Smooth muscle cell (in vitro differentiated cells): Measurements from ENCODE around the gene NPLOC4. TPM values are rescaled to one million over a fixed set of nuclear protein-coding genes. Genes with fewer than 3 reads are reported as not detected.

Experiments used
- DNase-seq: peaks from one replicate; lab custom pipeline; 2025; ENCODE audit not compliant: unreplicated experiment; lab: John Stamatoyannopoulos, UW
- H2AFZ ChIP-seq: fragments of 200-600 bp; sonication (generic); 2 replicates; pipeline ENCODE4 v1.6.0; 2016; ENCODE audit warnings: antibody characterized with exemption, low read depth, mild to moderate bottlenecking
- H3F3A ChIP-seq: fragments of 200-600 bp; sonication (generic); 2 replicates; pipeline ENCODE4 v1.6.0; 2017; ENCODE audit warnings: antibody characterized with exemption, low read depth
- H3K27ac ChIP-seq: fragments of 200-600 bp; sonication (generic); 2 replicates; pipeline ENCODE4 v1.5.1; 2016; ENCODE audit warnings: low read depth, mild to moderate bottlenecking
- H3K27me3 ChIP-seq: fragments of 200-600 bp; sonication (generic); 2 replicates; pipeline ENCODE4 v1.6.1; 2016; ENCODE audit warnings: low read depth, mild to moderate bottlenecking
- H3K36me3 ChIP-seq: fragments of 200-600 bp; sonication (generic); 2 replicates; pipeline ENCODE4 v1.5.1; 2016; ENCODE audit warnings: low read depth
- H3K4me1 ChIP-seq: fragments of 200-600 bp; sonication (generic); 2 replicates; pipeline ENCODE4 v1.5.1; 2016; ENCODE audit warnings: low read depth
- H3K4me2 ChIP-seq: fragments of 200-600 bp; sonication (generic); 2 replicates; pipeline ENCODE4 v1.6.0; 2016; ENCODE audit warnings: mild to moderate bottlenecking
- H3K4me3 ChIP-seq: fragments of 200-600 bp; sonication (generic); 2 replicates; pipeline ENCODE4 v1.5.1; 2016; ENCODE audit warnings: mild to moderate bottlenecking
- H3K79me2 ChIP-seq: fragments of 200-600 bp; sonication (generic); 2 replicates; pipeline ENCODE4 v1.6.0; 2016; ENCODE audit warnings: low read depth, mild to moderate bottlenecking
- H3K9ac ChIP-seq: fragments of 200-600 bp; sonication (generic); 2 replicates; pipeline ENCODE4 v1.6.0; 2016; ENCODE audit warnings: low read depth
- H3K9me3 ChIP-seq: fragments of 200-600 bp; sonication (generic); replicated peaks from 2 replicates; pipeline ENCODE4 v1.5.1; 2016; ENCODE audit warnings: low read depth
- H4K20me1 ChIP-seq: fragments of 200-600 bp; sonication (generic); 2 replicates; pipeline ENCODE4 v1.6.0; 2016; ENCODE audit warnings: low read depth
- WGBS: methylation state at CpG from one replicate; pipeline ENCODE4 v1.1.7; 2016; ENCODE audit warnings: low lambda C conversion rate; 5-methylcytosine and 5-hydroxymethylcytosine counted together
- polyA plus RNA-seq: library from polyadenylated mRNA; unstranded; fragments of >200 nt; fragmentation: Nextera tagmentation; extraction: Ambion mirVana; gene quantifications from 2 replicates; pipeline ENCODE4 v1.2.1, GENCODE V29; 2016
- total RNA-seq: library from RNA; depleted of rRNA; stranded (reverse); fragments of >200 nt; gene quantifications from 2 replicates; pipeline ENCODE4 v1.2.3, GENCODE V29; 2014
- TF ChIP-seq, protein P1 (sequence below): fragments of 200-600 bp; sonication (generic); IDR thresholded peaks from 2 replicates; pipeline ENCODE4 v1.5.1; 2017; ENCODE audit warnings: borderline replicate concordance, mild to moderate bottlenecking, antibody characterized with exemption; ENCODE audit not compliant: insufficient read depth, poor library complexity, severe bottlenecking

NPLOC4 gene
- total and polyA plus RNA-seq, 2 experiments from 2014 or later = 58.1 to 60.9 TPM

GRCh38 chr17:81655378-81656117 lies 18.6 kb upstream of the NPLOC4 start:
- Histone ChIP-seq H3K4me2 (no peak overlapping the region), H3K79me2 (no peaks in the 10 kb centered on the region), H3K9me3 (no peaks in the 10 kb centered on the region), H3K4me3 (no peak overlapping the region), H4K20me1 (no peaks in the 10 kb centered on the region), H3K4me1 (peaks cover 3% of the 10 kb centered on the region), H3K36me3 (no peaks in the 10 kb centered on the region), H3K27ac (no peak overlapping the region), H3K9ac (no peak overlapping the region), H2AFZ (no peak overlapping the region), H3K27me3 (no peaks in the 10 kb centered on the region), H3F3A (no peaks in the 10 kb centered on the region)
- TF ChIP-seq, protein P1, sequence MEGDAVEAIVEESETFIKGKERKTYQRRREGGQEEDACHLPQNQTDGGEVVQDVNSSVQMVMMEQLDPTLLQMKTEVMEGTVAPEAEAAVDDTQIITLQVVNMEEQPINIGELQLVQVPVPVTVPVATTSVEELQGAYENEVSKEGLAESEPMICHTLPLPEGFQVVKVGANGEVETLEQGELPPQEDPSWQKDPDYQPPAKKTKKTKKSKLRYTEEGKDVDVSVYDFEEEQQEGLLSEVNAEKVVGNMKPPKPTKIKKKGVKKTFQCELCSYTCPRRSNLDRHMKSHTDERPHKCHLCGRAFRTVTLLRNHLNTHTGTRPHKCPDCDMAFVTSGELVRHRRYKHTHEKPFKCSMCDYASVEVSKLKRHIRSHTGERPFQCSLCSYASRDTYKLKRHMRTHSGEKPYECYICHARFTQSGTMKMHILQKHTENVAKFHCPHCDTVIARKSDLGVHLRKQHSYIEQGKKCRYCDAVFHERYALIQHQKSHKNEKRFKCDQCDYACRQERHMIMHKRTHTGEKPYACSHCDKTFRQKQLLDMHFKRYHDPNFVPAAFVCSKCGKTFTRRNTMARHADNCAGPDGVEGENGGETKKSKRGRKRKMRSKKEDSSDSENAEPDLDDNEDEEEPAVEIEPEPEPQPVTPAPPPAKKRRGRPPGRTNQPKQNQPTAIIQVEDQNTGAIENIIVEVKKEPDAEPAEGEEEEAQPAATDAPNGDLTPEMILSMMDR = no peak
- WGBS = 93% methylated on average over 18 of the region's 18 CpGs
- no peak for DNase-seq

DNA sequence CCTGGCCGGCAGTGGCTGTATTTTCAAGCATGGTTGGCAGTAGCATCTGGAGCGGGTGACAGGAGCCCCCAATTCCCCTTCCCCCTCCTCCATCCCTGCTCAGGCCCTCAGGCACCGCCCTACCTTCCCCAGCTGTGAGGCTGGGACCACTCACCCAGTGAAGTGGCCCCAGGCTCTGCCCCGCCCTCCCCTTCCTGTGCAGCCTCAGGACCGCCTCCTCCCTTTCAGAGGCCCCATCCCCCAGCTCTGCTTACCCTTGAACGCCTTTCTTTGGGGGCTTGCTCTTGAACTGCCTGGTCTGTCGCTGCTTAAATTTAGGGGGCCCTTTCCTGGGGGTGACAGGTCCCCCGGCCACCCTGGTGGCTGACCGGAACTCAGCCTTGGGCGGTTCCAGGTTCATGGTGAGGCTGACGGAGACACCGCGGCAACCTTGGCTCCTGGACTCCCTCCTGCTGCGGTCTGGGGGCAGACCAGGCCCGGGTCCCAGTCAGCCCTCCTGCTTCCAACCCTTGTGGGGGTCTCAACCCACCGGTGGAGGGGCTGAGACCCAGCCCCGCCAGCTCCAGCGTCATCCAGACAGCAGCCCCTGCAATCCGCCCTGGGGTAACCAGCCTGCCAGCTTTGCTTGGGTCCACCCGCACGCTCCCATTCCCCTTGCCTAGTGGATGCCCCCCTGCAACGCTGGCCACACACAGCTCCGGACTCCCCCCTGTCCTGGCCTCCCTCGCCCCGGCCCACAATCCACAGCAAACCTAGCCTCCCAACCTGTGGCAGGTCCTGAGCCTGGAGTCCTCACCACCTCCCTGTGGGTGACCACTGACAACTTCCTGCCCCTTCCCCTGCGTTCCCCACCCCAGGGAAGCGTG lies 16.2 kb upstream of the NPLOC4 start:
- Histone ChIP-seq H3K4me1 (peaks cover 3% of the 10 kb centered on the region), H3K79me2 (no peaks in the 10 kb centered on the region), H3K36me3 (no peaks in the 10 kb centered on the region), H2AFZ (peak overlapping the region; percentile 81), H3K4me3 (no peak overlapping the region), H3K9me3 (no peaks in the 10 kb centered on the region), H3K27me3 (peaks cover 10% of the 10 kb centered on the region), H4K20me1 (no peaks in the 10 kb centered on the region), H3K27ac (no peak overlapping the region), H3K9ac (no peak overlapping the region), H3K4me2 (peak overlapping the region; percentile 74), H3F3A (no peaks in the 10 kb centered on the region)
- TF ChIP-seq, protein P1 = no peak
- 50% methylated on average over 27 of the region's 27 CpGs for WGBS
- DNase-seq = no peak

GRCh38 chr17:81651692-81652091 lies 14.8 kb upstream of the NPLOC4 start:
- no peak overlapping the region for H3K9ac ChIP-seq
- H3K79me2 ChIP-seq = no peaks in the 10 kb centered on the region
- peaks cover 20% of the 10 kb centered on the region for H3K27me3 ChIP-seq
- H3K36me3 ChIP-seq = no peaks in the 10 kb centered on the region
- DNase-seq = no peak
- H3K27ac ChIP-seq = no peak overlapping the region
- no peaks in the 10 kb centered on the region for H4K20me1 ChIP-seq
- 91% methylated on average over 10 of the region's 10 CpGs for WGBS
- no peaks in the 10 kb centered on the region for H3F3A ChIP-seq
- no peak overlapping the region for H3K4me3 ChIP-seq
- no peaks in the 10 kb centered on the region for H3K9me3 ChIP-seq
- H3K4me2 ChIP-seq = no peak overlapping the region
- H2AFZ ChIP-seq = no peak overlapping the region
- TF ChIP-seq, protein P1 = no peak
- H3K4me1 ChIP-seq = peaks cover 3% of the 10 kb centered on the region
